Adrenal gland (tissue), 19 donors: ENCODE data around the gene COL1A1. TPM values are rescaled to one million over a fixed set of nuclear protein-coding genes. Genes with fewer than 3 reads are reported as not detected.
A peak's percentile ranks its signal among the peaks of the same experiment; 100 is the strongest.

Experiments
- DNase-seq, 7 donors: peaks; one replicate each; pipeline ENCODE4 v3.0.0-alpha.2; 2019 to 2020
- H3K27ac ChIP-seq, 5 donors: fragments of 200-600 bp; sonication (generic) in 4 of 5; 1 replicate in 3 of 5; 2 replicates in 2 of 5; pipeline versions ENCODE4 v1.5.1 to v1.8.0; 2016 to 2020; ENCODE audit warnings: mild to moderate bottlenecking in 1 of 5
- H3K27me3 ChIP-seq: fragments of 200-600 bp; 2 replicates; pipeline ENCODE4 v1.8.0; 2021
- H3K36me3 ChIP-seq, 2 donors: fragments of 200-600 bp; replicated peaks in 1 of 2; 1 replicate in 1 of 2; 2 replicates in 1 of 2; pipeline versions ENCODE4 v1.5.1 to v1.8.0; 2018 to 2022
- H3K4me1 ChIP-seq, 2 donors: fragments of 200-600 bp; replicated peaks in 1 of 2; 1 replicate in 1 of 2; 2 replicates in 1 of 2; pipeline versions ENCODE4 v1.5.1 to v1.8.0; 2018 to 2021
- H3K4me3 ChIP-seq, 4 donors: fragments of 200-600 bp; sonication (generic) in 3 of 4; one replicate each; pipeline ENCODE4 v1.5.1; 2016 to 2018
- H3K9me3 ChIP-seq, 3 donors: fragments of 200-600 bp; sonication (generic) in 1 of 3; replicated peaks in 1 of 3; 1 replicate in 2 of 3; 2 replicates in 1 of 3; pipeline versions ENCODE4 v1.5.1 to v1.8.0; 2016 to 2021
- POLR2A ChIP-seq, 2 donors: fragments of 450-650 bp; IDR thresholded peaks; one replicate each; pipeline ENCODE4 v1.6.1; 2017; ENCODE audit warnings: antibody characterized with exemption in 2 of 2, mild to moderate bottlenecking in 2 of 2, moderate library complexity in 1 of 2
- WGBS, 4 donors: extraction: QIAGEN DNeasy Blood & Tissue Kit in 2 of 4; methylation state at CpG; one replicate each; pipeline versions ENCODE4 v1.1.5 to v1.1.7; 2013 to 2017; 5-methylcytosine and 5-hydroxymethylcytosine counted together
- intact Hi-C, 2 donors: fragments of 100-400 bp; cut with DNase I; formaldehyde crosslinking; loops; one replicate each; pipeline versions ENCODE4 v1.14.1 to v1.15.0; 2022 to 2023
- long read RNA-seq, 10 donors: library from polyadenylated mRNA in 3 of 10; unstranded in 2 of 10; stranded (forward) in 1 of 10; transcript quantifications; one replicate each; pipeline ENCODE4 v2.0.0 and lab custom pipeline, GENCODE V29; 2021 to 2026
- polyA plus RNA-seq, 3 donors: library from polyadenylated mRNA; stranded (reverse); fragments of 200-250 nt in 2 of 3; fragments of 350-450 nt in 1 of 3; fragmentation: Illumina TruSeq in 1 of 3; extraction: RNeasy Lipid Tissue Mini Kit (QIAGEN cat#74804) in 1 of 3; gene quantifications; one replicate each; pipeline ENCODE4 v1.2.3, GENCODE V29; 2013 to 2014
- total RNA-seq, 9 donors: library from RNA; depleted of rRNA in 4 of 9; stranded (reverse); fragments of >200 nt in 4 of 9; fragments of 120-200 nt in 1 of 9; fragmentation: NEBNext Ultra II Directional in 1 of 9; extraction: Animal tissue kit (Norgen Biotek cat#: 25700) in 1 of 9; gene quantifications; one replicate each; pipeline versions ENCODE4 v1.1.0 to v1.2.4, GENCODE V29; 2013 to 2023
- TF ChIP-seq, protein P1 (sequence below), 6 experiments: fragments of 450-650 bp in 4 of 6; fragments of 200-600 bp in 2 of 6; sonication (generic) in 1 of 6; IDR thresholded peaks; 1 replicate in 5 of 6; 2 replicates in 1 of 6; pipeline versions ENCODE4 v1.5.1 to v1.8.0; 2016 to 2021; ENCODE audit warnings: antibody characterized with exemption in 6 of 6, mild to moderate bottlenecking in 2 of 6, moderate library complexity in 1 of 6
- donor health status: healthy with polysubstance abuse.
- donor health status: Bipolar disorder and iron deficiency.
- donor health status: DM: yes; HTN: yes; CAD: no.
- donor health status: DM: no; HTN: no; CAD: no.
- donor health status: DM: no; HTN: no; CAD: no.
- donor health status: DM: yes; HTN: yes; CAD: no.

Gene COL1A1
- total RNA-seq (100 to 1,000 TPM in 5 of 9 donors, 10 to 100 TPM in 4; 50.2 to 263 (median 134) TPM), polyA plus RNA-seq (100 to 1,000 TPM in 1 of 3 donors, 10 to 100 TPM in 2; 39.6 to 101 (median 40.1) TPM)
- long read RNA-seq, donor 1, full-length matches to known transcripts: 5 of 5 reads
- long read RNA-seq, donor 1, partial matches to known transcripts: 0 of 5 reads
- long read RNA-seq, donor 1, other reads (novel, unspliced or antisense): 0 of 5 reads
- long read RNA-seq, donor 2, full-length matches to known transcripts: 10 of 21 reads
- long read RNA-seq, donor 2, partial matches to known transcripts: 11 of 21 reads
- long read RNA-seq, donor 2, other reads (novel, unspliced or antisense): 0 of 21 reads
- long read RNA-seq, donor 3, full-length matches to known transcripts: 3 of 27 reads
- long read RNA-seq, donor 3, partial matches to known transcripts: 24 of 27 reads
- long read RNA-seq, donor 3, other reads (novel, unspliced or antisense): 0 of 27 reads
- long read RNA-seq, donor 4, full-length matches to known transcripts: 3 of 12 reads
- long read RNA-seq, donor 4, partial matches to known transcripts: 7 of 12 reads
- long read RNA-seq, donor 4, other reads (novel, unspliced or antisense): 2 of 12 reads
- long read RNA-seq, donor 5, full-length matches to known transcripts: 384 of 465 reads
- long read RNA-seq, donor 5, partial matches to known transcripts: 64 of 465 reads
- long read RNA-seq, donor 5, other reads (novel, unspliced or antisense): 17 of 465 reads
- long read RNA-seq, donor 6, full-length matches to known transcripts: 3 of 13 reads
- long read RNA-seq, donor 6, partial matches to known transcripts: 5 of 13 reads
- long read RNA-seq, donor 6, other reads (novel, unspliced or antisense): 5 of 13 reads
- long read RNA-seq, donor 7, full-length matches to known transcripts: 11 of 78 reads
- long read RNA-seq, donor 7, partial matches to known transcripts: 67 of 78 reads
- long read RNA-seq, donor 7, other reads (novel, unspliced or antisense): 0 of 78 reads
- long read RNA-seq, donor 8, full-length matches to known transcripts: 63 of 748 reads
- long read RNA-seq, donor 8, partial matches to known transcripts: 685 of 748 reads
- long read RNA-seq, donor 8, other reads (novel, unspliced or antisense): 0 of 748 reads
- long read RNA-seq, donor 9, full-length matches to known transcripts: 1 of 10 reads
- long read RNA-seq, donor 9, partial matches to known transcripts: 9 of 10 reads
- long read RNA-seq, donor 9, other reads (novel, unspliced or antisense): 0 of 10 reads
- long read RNA-seq, donor 10, full-length matches to known transcripts: 28 of 1,076 reads
- long read RNA-seq, donor 10, partial matches to known transcripts: 1,048 of 1,076 reads
- long read RNA-seq, donor 10, other reads (novel, unspliced or antisense): 0 of 1,076 reads

DNA sequence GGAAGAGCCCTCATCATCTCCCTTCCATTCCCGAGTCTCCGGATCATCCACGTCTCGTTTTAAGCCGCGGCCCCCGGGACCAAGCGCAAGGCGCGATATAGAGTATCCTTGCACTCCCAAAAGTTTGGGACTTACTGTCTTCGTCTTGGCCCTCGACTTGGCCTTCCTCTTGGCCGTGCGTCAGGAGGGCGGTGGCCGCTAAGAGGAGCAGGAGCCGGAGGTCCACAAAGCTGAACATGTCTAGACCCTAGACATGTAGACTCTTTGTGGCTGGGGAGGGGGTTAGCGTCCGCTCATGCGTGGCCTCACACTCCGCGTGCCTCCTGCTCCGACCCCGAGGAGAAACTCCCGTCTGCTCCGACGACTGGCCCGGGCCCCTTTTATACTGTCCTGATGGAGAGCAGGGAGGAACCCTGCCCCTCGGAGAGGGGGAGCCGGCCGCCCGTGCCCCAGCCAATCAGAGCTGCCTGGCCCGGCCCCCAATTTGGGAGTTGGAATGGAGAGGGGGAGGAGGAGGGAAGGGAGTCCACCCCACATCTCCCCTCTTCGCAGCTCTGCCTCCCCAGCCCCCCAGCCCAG lies at the start of gene COL1A1:
TSS of gene COL1A1 (minus strand) at position 356 of the 579 bp plus-strand sequence. CDS start at position 238, 118 bp downstream.
- peak; percentile 69 to 71 for TF ChIP-seq POLR2A (IDR thresholded peaks at IDR 0.05)
- TF ChIP-seq, protein P1, sequence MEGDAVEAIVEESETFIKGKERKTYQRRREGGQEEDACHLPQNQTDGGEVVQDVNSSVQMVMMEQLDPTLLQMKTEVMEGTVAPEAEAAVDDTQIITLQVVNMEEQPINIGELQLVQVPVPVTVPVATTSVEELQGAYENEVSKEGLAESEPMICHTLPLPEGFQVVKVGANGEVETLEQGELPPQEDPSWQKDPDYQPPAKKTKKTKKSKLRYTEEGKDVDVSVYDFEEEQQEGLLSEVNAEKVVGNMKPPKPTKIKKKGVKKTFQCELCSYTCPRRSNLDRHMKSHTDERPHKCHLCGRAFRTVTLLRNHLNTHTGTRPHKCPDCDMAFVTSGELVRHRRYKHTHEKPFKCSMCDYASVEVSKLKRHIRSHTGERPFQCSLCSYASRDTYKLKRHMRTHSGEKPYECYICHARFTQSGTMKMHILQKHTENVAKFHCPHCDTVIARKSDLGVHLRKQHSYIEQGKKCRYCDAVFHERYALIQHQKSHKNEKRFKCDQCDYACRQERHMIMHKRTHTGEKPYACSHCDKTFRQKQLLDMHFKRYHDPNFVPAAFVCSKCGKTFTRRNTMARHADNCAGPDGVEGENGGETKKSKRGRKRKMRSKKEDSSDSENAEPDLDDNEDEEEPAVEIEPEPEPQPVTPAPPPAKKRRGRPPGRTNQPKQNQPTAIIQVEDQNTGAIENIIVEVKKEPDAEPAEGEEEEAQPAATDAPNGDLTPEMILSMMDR (IDR thresholded peaks at IDR 0.05): no peak
- Histone ChIP-seq H3K9me3 (no peaks in the 10 kb centered on the region), H3K4me3 (peak within 1 kb of the TSS in 3 of 4 donors; percentile 17 to 63 (median 24)), H3K4me1 (peaks cover 3 to 8% of the 10 kb centered on the region in 2 donors), H3K36me3 (peaks cover 0 to 16% of the 10 kb centered on the region in 2 donors), H3K27me3 (peaks cover 21% of the 10 kb centered on the region), H3K27ac (peak within 1 kb of the TSS in 4 of 5 donors; percentile 10 to 88 (median 62))
- DNase-seq: peak; percentile 38 to 70 (median 52)
- 3 to 10% (median 8%) methylated on average over 15 to 34 of the region's 34 CpGs for WGBS, 4 donors
- intact Hi-C loops: loop anchor here (2.0 to 5.0 kb wide), 3 partner anchors 69 to 96 kb away; no protein-coding TSS in a partner anchor

GRCh38 chr17:50248255-50248654 lies 46.8 kb upstream of the COL1A1 start:
- no peak for DNase-seq
- intact Hi-C loops: no loop called here
- 64 to 100% (median 70%) methylated on average over 2 of the region's 2 CpGs for WGBS, 4 donors
- no peak for TF ChIP-seq POLR2A (IDR thresholded peaks at IDR 0.05)
- TF ChIP-seq, protein P1 (IDR thresholded peaks at IDR 0.05): no peak
- no peak overlapping the region for H3K4me3 ChIP-seq
- H3K36me3 ChIP-seq: no peaks in the 10 kb centered on the region
- H3K4me1 ChIP-seq: no peaks in the 10 kb centered on the region
- H3K27ac ChIP-seq: no peak overlapping the region
- H3K9me3 ChIP-seq: no peaks in the 10 kb centered on the region
- H3K27me3 ChIP-seq: peaks cover 6% of the 10 kb centered on the region

DNA sequence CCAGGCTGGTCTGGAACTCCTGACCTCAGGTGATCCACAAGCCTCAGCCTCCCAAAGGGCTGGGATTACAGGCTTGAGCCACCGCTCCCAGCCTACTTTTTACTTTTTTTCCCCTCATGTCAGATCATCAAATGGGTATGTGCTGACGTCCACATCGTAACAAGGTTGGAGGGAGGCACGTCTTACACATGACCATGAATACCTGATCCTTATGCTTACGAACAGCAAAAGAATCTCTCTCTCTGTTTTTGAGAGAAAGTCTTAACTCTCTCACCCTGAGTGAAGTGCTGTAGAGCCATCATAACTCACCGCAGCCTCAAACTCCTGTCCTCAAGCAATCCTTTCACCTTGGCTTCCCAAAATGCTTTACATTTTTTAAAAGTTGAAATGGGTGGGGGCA lies 43.3 kb upstream of the COL1A1 start:
- Histone ChIP-seq H3K36me3 (no peaks in the 10 kb centered on the region), H3K27ac (no peak overlapping the region), H3K27me3 (peaks cover 14% of the 10 kb centered on the region), H3K9me3 (no peaks in the 10 kb centered on the region), H3K4me1 (no peaks in the 10 kb centered on the region), H3K4me3 (no peak overlapping the region)
- 69 to 83% (median 77%) methylated on average over 6 of the region's 6 CpGs for WGBS, 4 donors
- no peak for DNase-seq
- TF ChIP-seq, protein P1 (IDR thresholded peaks at IDR 0.05): no peak
- no peak for TF ChIP-seq POLR2A (IDR thresholded peaks at IDR 0.05)
- intact Hi-C loops: no loop called here
